GM23338 (cell line): Measurements from ENCODE around the gene VSIR. TPM values are rescaled to one million over a fixed set of nuclear protein-coding genes. Genes with fewer than 3 reads are reported as not detected.

Experiments used
- ATAC-seq: fragments of 200-7000 bp; cut with Tn5 transposase; 3 replicates; pipeline ENCODE4 v1.9.1; 2020
- DNase-seq: peaks from one replicate; pipeline ENCODE4 v3.0.0-alpha.2; 2015; ENCODE audit warnings: low spot score
- H2AFZ ChIP-seq: fragments of 200-600 bp; sonication (generic); 2 replicates; pipeline ENCODE4 v1.8.0; 2016; ENCODE audit warnings: antibody characterized with exemption, mild to moderate bottlenecking, moderate library complexity
- H3F3A ChIP-seq: fragments of 200-600 bp; sonication (generic); replicated peaks from 2 replicates; pipeline ENCODE4 v1.8.0; 2017; ENCODE audit warnings: antibody characterized with exemption, mixed run types, low read depth
- H3K27ac ChIP-seq: fragments of 200-600 bp; sonication (generic); 2 replicates; pipeline ENCODE4 v1.6.1; 2016; ENCODE audit warnings: low read depth
- H3K27me3 ChIP-seq: fragments of 200-600 bp; sonication (generic); 2 replicates; pipeline ENCODE4 v1.8.0; 2016; ENCODE audit warnings: mild to moderate bottlenecking, mixed run types, moderate library complexity; ENCODE audit not compliant: insufficient read depth
- H3K36me3 ChIP-seq: fragments of 200-600 bp; sonication (generic); 2 replicates; pipeline ENCODE4 v1.8.0; 2016; ENCODE audit warnings: mild to moderate bottlenecking; ENCODE audit not compliant: insufficient read depth
- H3K4me1 ChIP-seq: fragments of 200-600 bp; sonication (generic); 2 replicates; pipeline ENCODE4 v1.8.0; 2016; ENCODE audit warnings: mild to moderate bottlenecking, moderate library complexity; ENCODE audit not compliant: insufficient read depth
- H3K4me2 ChIP-seq: fragments of 200-600 bp; sonication (generic); 2 replicates; pipeline ENCODE4 v1.7.1; 2017; ENCODE audit warnings: mixed run types
- H3K4me3 ChIP-seq: fragments of 200-600 bp; sonication (generic); 2 replicates; pipeline ENCODE4 v1.6.1; 2016; ENCODE audit warnings: mixed run types
- H3K79me2 ChIP-seq: fragments of 200-600 bp; sonication (generic); replicated peaks from 2 replicates; pipeline ENCODE4 v1.8.0; 2017; ENCODE audit warnings: mild to moderate bottlenecking; ENCODE audit not compliant: insufficient read depth
- H3K9me2 ChIP-seq: fragments of 200-600 bp; sonication (generic); 2 replicates; pipeline ENCODE4 v1.8.0; 2017; ENCODE audit not compliant: insufficient read depth
- H4K20me1 ChIP-seq: fragments of 200-600 bp; sonication (generic); replicated peaks from 2 replicates; pipeline ENCODE4 v1.8.0; 2017; ENCODE audit warnings: mild to moderate bottlenecking; ENCODE audit not compliant: insufficient read depth
- H3K27ac Mint-ChIP-seq: 2 replicates; pipeline ENCODE4 v1.8.0; 2020; ENCODE audit warnings: inconsistent platforms, mild to moderate bottlenecking, moderate library complexity, mixed read lengths
- H3K27me3 Mint-ChIP-seq: 3 replicates; pipeline ENCODE4 v1.8.0; 2022; ENCODE audit warnings: low read depth, mild to moderate bottlenecking, moderate library complexity, mixed read lengths, inconsistent platforms; ENCODE audit not compliant: insufficient read depth, poor library complexity
- H3K36me3 Mint-ChIP-seq: 3 replicates; pipeline ENCODE4 v1.8.0; 2021; ENCODE audit warnings: low read depth, mild to moderate bottlenecking, inconsistent platforms, moderate library complexity, mixed read lengths
- H3K4me1 Mint-ChIP-seq: 3 replicates; pipeline ENCODE4 v1.8.0; 2020; ENCODE audit warnings: mild to moderate bottlenecking, inconsistent platforms, mixed read lengths
- H3K4me3 Mint-ChIP-seq: 3 replicates; pipeline ENCODE4 v1.8.0; 2021; ENCODE audit warnings: moderate library complexity, mild to moderate bottlenecking, inconsistent platforms, mixed read lengths
- H3K9me3 Mint-ChIP-seq: 3 replicates; pipeline ENCODE4 v1.8.0; 2020; ENCODE audit warnings: moderate library complexity, mild to moderate bottlenecking, inconsistent platforms, mixed read lengths
- CREB1 ChIP-seq: fragments of 250-450 bp; sonication (Bioruptor Pico); IDR thresholded peaks from 2 replicates; pipeline ENCODE4 v1.5.0; 2020; ENCODE audit warnings: low read depth, mild to moderate bottlenecking, moderate library complexity
- CTCF ChIP-seq, 2 experiments: fragments of 200-600 bp in 1 of 2; sonication (generic) in 1 of 2; conservative IDR thresholded peaks; 2 replicates each; pipeline versions ENCODE4 v1.5.1 to v1.6.1; 2016 to 2017; ENCODE audit warnings: antibody characterized with exemption in 2 of 2, low read depth in 2 of 2, mild to moderate bottlenecking in 2 of 2, moderate library complexity in 1 of 2
- ETS1 ChIP-seq: IDR thresholded peaks from 2 replicates; pipeline ENCODE4 v1.6.1; 2016; ENCODE audit warnings: antibody characterized with exemption
- EZH2 ChIP-seq: fragments of 200-600 bp; sonication (generic); IDR thresholded peaks from one replicate; pipeline ENCODE4 v1.8.0; 2017; ENCODE audit warnings: antibody characterized with exemption, mild to moderate bottlenecking, low read depth; ENCODE audit not compliant: unreplicated experiment
- EZH2phosphoT487 ChIP-seq: fragments of 200-600 bp; sonication (generic); IDR thresholded peaks from one replicate; pipeline ENCODE4 v1.8.1; 2018; ENCODE audit warnings: antibody characterized with exemption; ENCODE audit not compliant: unreplicated experiment
- JUNB ChIP-seq: IDR thresholded peaks from one replicate; pipeline ENCODE4 v1.6.1; 2016; ENCODE audit warnings: antibody characterized with exemption; ENCODE audit not compliant: unreplicated experiment
- NANOG ChIP-seq: IDR thresholded peaks from 2 replicates; pipeline ENCODE4 v1.6.1; 2016; ENCODE audit warnings: antibody characterized with exemption, borderline replicate concordance
- POLR2AphosphoS5 ChIP-seq: IDR thresholded peaks from 2 replicates; pipeline ENCODE4 v1.6.1; 2016; ENCODE audit warnings: antibody characterized with exemption, low read depth
- REST ChIP-seq: IDR thresholded peaks from one replicate; pipeline ENCODE4 v1.6.1; 2018; ENCODE audit warnings: antibody characterized with exemption; ENCODE audit not compliant: unreplicated experiment
- STAT1 ChIP-seq: IDR thresholded peaks from one replicate; pipeline ENCODE4 v1.6.1; 2016; ENCODE audit warnings: antibody characterized with exemption; ENCODE audit not compliant: unreplicated experiment
- ZNF114 ChIP-seq: fragments of 250-450 bp; sonication (Bioruptor Pico); IDR thresholded peaks from 2 replicates; pipeline ENCODE4 v1.5.0; 2020; ENCODE audit warnings: mild to moderate bottlenecking, moderate library complexity
- ZNF331 ChIP-seq: fragments of 250-450 bp; sonication (Bioruptor Pico); IDR thresholded peaks from 2 replicates; pipeline ENCODE4 v1.5.0; 2020; ENCODE audit warnings: low read depth, mild to moderate bottlenecking, moderate library complexity
- ZNF462 ChIP-seq: fragments of 250-450 bp; sonication (Bioruptor Pico); IDR thresholded peaks from 2 replicates; pipeline ENCODE4 v1.5.0; 2020; ENCODE audit warnings: mild to moderate bottlenecking, moderate library complexity
- polyA plus RNA-seq: library from polyadenylated mRNA; unstranded; fragments of >200 nt; fragmentation: Nextera tagmentation; extraction: Ambion mirVana; gene quantifications from 2 replicates; pipeline ENCODE4 v1.2.1, GENCODE V29; 2016
- total RNA-seq: library from RNA; depleted of rRNA; stranded (reverse); fragments of >200 nt; shearing (Covaris generic); gene quantifications from 2 replicates; pipeline ENCODE4 v1.2.3, GENCODE V29; 2014

VSIR gene
- total and polyA plus RNA-seq, 2 experiments from 2014 or later, result 0.10 to 0.74 TPM

- no peak for ATAC-seq
- no peak overlapping the region for H3K4me3 Mint-ChIP-seq
- Histone ChIP-seq H3F3A (no peaks in the 10 kb centered on the region), H3K27me3 (no peaks in the 10 kb centered on the region), H3K36me3 (no peaks in the 10 kb centered on the region), H3K4me3 (no peak overlapping the region), H3K9me2 (no peaks in the 10 kb centered on the region), H3K4me2 (no peak overlapping the region), H3K27ac (no peak overlapping the region), H4K20me1 (no peaks in the 10 kb centered on the region), H2AFZ (no peak overlapping the region), H3K4me1 (no peaks in the 10 kb centered on the region), H3K79me2 (no peaks in the 10 kb centered on the region)
- no peak for TF ChIP-seq CREB1 (CRISPR knock-in tag)
- TF ChIP-seq POLR2AphosphoS5, result no peak
- TF ChIP-seq JUNB, result no peak
- TF ChIP-seq ZNF114 (CRISPR knock-in tag), result no peak
- TF ChIP-seq ETS1, result no peak
- TF ChIP-seq EZH2phosphoT487, result no peak
- TF ChIP-seq STAT1, result no peak
- TF ChIP-seq REST, result no peak
- TF ChIP-seq CTCF (conservative IDR thresholded peaks at IDR 0.05; ENCODE audit: low read depth in 2 of 2), result no peak
- TF ChIP-seq NANOG, result no peak
- no peak for TF ChIP-seq EZH2
- TF ChIP-seq ZNF462, result no peak
- no peak for TF ChIP-seq ZNF331 (CRISPR knock-in tag)
- no peaks in the 10 kb centered on the region for H3K9me3 Mint-ChIP-seq
- H3K36me3 Mint-ChIP-seq, result no peaks in the 10 kb centered on the region
- H3K27ac Mint-ChIP-seq, result no peak overlapping the region
- no peak for DNase-seq
- peaks cover 23% of the 10 kb centered on the region for H3K27me3 Mint-ChIP-seq
- H3K4me1 Mint-ChIP-seq, result peaks cover 11% of the 10 kb centered on the region
These were observed 52.0 kb downstream of the VSIR start for GRCh38 chr10:71721313-71721712.
